Measurements from ENCODE around the gene GINS1.

GINS1 gene

GRCh38 chr20:25368976-25369375 is 38.5 kb upstream of the GINS1 start:
- no peak overlapping the region for H3K27ac ChIP-seq
- TF ChIP-seq ZFX (IDR thresholded peaks at IDR 0.05) (no peak), CTCF (conservative IDR thresholded peaks at IDR 0.05) (no peak)

GRCh38 chr20:25369529-25369928 is 37.9 kb upstream of the GINS1 start:
- no peak for TF ChIP-seq CTCF (conservative IDR thresholded peaks at IDR 0.05)
- no peak for TF ChIP-seq ZFX (IDR thresholded peaks at IDR 0.05)
- H3K27ac ChIP-seq: no peak overlapping the region

DNA sequence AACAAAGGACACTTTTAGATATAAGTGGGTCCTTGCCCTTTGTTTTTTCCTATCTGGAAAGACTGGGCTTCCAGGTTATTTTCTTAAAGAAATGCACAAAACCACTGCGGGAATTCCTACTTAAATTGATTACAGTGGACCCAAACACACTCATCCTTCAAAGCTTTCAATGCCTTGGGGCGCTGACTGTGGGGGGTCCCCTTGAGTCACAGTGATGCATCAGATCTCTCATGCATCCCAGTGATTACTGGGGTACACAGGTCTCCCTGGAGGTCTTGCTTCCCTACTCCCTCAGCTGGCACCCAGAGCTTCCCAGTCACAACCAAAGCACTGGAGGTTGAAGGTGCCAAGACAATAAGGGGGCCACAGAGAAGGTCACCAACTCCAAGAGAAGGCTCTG is 37.5 kb upstream of the GINS1 start:
- TF ChIP-seq ZFX (IDR thresholded peaks at IDR 0.05): no peak
- TF ChIP-seq CTCF (conservative IDR thresholded peaks at IDR 0.05): no peak
- no peak overlapping the region for H3K27ac ChIP-seq

- TF ChIP-seq ZFX (IDR thresholded peaks at IDR 0.05) (no peak), CTCF (conservative IDR thresholded peaks at IDR 0.05) (no peak)
- no peak overlapping the region for H3K27ac ChIP-seq
These were observed 34.7 kb upstream of the GINS1 start for GRCh38 chr20:25372584-25373336.

DNA sequence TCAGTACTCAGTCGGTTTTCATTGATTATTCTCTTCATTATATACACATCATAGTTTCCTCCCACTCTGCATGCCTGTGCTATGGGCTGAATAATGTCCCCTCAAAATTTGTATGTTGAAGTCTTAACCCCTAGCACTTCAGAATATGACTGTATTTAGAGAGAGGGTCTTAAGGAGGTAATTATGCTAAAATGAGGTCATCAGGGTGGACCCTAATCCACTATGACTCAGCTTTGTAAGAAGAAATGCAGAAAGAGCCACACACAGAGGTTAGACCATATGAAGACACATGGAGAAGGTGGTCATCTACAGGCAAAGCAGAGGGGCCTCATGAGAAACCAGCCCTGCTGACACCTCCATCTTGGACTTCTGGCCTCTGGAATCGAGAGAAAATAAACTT is 32.6 kb upstream of the GINS1 start:
- no peak for TF ChIP-seq ZFX (IDR thresholded peaks at IDR 0.05)
- TF ChIP-seq CTCF (conservative IDR thresholded peaks at IDR 0.05): no peak

DNA sequence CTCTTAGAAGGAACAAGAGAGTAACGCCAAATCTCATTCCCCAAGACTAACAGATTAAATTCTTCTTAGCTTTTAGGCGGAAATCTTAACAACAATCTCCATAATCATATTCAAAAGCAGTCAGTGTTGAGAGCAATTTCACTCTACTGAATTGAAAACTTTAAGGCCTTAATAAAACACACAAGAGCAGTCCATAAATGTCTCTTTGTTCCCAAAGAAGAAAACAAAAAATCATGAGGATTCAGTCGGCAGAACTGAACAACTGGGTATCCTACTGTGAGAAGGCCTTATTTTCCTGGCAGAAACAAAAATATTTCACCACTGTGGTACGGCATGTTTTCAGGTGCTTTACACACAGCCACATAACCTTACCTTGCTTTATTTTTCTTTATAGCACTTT is 31.2 kb upstream of the GINS1 start:
- no peak overlapping the region for H3K27ac ChIP-seq
- no peak for TF ChIP-seq CTCF (conservative IDR thresholded peaks at IDR 0.05)
- TF ChIP-seq ZFX (IDR thresholded peaks at IDR 0.05): no peak

More for the DNA sequence above, 32.6 kb upstream of the GINS1 start:
- H3K27ac ChIP-seq: no peak overlapping the region

DNA sequence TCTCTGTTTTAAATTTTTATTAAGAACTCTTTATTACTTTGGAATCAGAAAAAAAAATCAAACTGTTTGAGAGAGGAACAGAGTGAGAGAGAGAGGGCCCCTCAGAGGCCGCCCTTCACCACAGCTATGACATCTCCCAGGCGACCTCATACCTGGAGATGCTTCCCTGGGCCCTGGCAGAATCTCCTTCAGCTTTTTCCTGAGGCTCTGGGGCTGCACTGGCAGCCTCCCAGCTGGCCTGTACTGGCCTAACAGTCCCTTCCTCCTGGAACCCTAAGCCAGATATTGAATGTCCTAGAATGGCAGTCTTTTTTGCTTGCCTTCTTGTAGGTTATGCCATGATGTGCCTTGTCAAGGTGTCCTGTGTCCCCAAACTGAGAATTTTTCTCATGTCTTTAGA is 30.6 kb upstream of the GINS1 start:
- TF ChIP-seq ZFX (IDR thresholded peaks at IDR 0.05) (no peak), CTCF (conservative IDR thresholded peaks at IDR 0.05) (no peak)
- no peak overlapping the region for H3K27ac ChIP-seq

Measured in C4-2B (cell line).